Colonic mucosa (tissue), 4 donors: ENCODE results near the gene MYCBP. TPM values are rescaled to one million over a fixed set of nuclear protein-coding genes. Genes with fewer than 3 reads are reported as not detected.
A peak's percentile ranks its signal among the peaks of the same experiment; 100 is the strongest.

ENCODE experiments used
- DNase-seq: peaks from one replicate; pipeline ENCODE4 v3.0.0-alpha.2; 2020
- H3K27ac ChIP-seq: fragments of 200-600 bp; one replicate; pipeline ENCODE4 v1.8.0; 2021
- H3K27me3 ChIP-seq: fragments of 200-600 bp; one replicate; pipeline ENCODE4 v1.8.0; 2021
- H3K36me3 ChIP-seq: fragments of 200-600 bp; one replicate; pipeline ENCODE4 v1.8.0; 2021
- H3K4me1 ChIP-seq: fragments of 200-600 bp; one replicate; pipeline ENCODE4 v1.8.0; 2021; ENCODE audit warnings: mild to moderate bottlenecking
- H3K4me3 ChIP-seq: fragments of 200-600 bp; one replicate; pipeline ENCODE4 v1.8.0; 2021
- H3K9ac ChIP-seq, 2 donors: one replicate each; pipeline ENCODE4 v1.7.0; 2013; ENCODE audit warnings: control low read depth in 2 of 2, low read depth in 2 of 2, low read length in 2 of 2
- H3K9me3 ChIP-seq: fragments of 200-600 bp; one replicate; pipeline ENCODE4 v1.8.0; 2021
- CTCF ChIP-seq: fragments of 200-600 bp; IDR thresholded peaks from one replicate; pipeline ENCODE4 v1.8.0; 2022; ENCODE audit warnings: antibody characterized with exemption, mild to moderate bottlenecking
- intact Hi-C: fragments of 100-400 bp; cut with DNase I; formaldehyde crosslinking; loops from one replicate; pipeline ENCODE4 v1.14.1; 2022
- total RNA-seq, 2 donors: library from RNA; stranded (reverse); fragmentation: NEBNext Ultra II Directional in 1 of 2; extraction: Animal tissue kit (Norgen Biotek cat#: 25700) in 1 of 2; gene quantifications; one replicate each; pipeline ENCODE4 v1.2.1, GENCODE V29; 2021
- donor health status: healthy.
- donor health status: DM: no; HTN: no; CAD: no.
- donor health status: DM: no; HTN: no; CAD: no.

The MYCBP gene
- total RNA-seq, 2 donors from 2014 or later: 42.0 to 55.1 TPM

- H3K4me3 ChIP-seq: no peak overlapping the region
- intact Hi-C loops: no loop called here
- H3K4me1 ChIP-seq: no peaks in the 10 kb centered on the region
- H3K27ac ChIP-seq: no peak overlapping the region
- TF ChIP-seq CTCF: no peak
- H3K36me3 ChIP-seq: no peaks in the 10 kb centered on the region
- no peaks in the 10 kb centered on the region for H3K9me3 ChIP-seq
- no peak overlapping the region for H3K9ac ChIP-seq
- no peaks in the 10 kb centered on the region for H3K27me3 ChIP-seq
- no peak for DNase-seq
These were observed 5.9 kb downstream of the MYCBP start for GRCh38 chr1:38867208-38867607.

- no peaks in the 10 kb centered on the region for H3K36me3 ChIP-seq
- H3K9ac ChIP-seq: no peak overlapping the region
- intact Hi-C loops: no loop called here
- DNase-seq: no peak
- TF ChIP-seq CTCF: no peak
- H3K27me3 ChIP-seq: no peaks in the 10 kb centered on the region
- H3K9me3 ChIP-seq: no peaks in the 10 kb centered on the region
- H3K4me1 ChIP-seq: no peaks in the 10 kb centered on the region
- no peak overlapping the region for H3K4me3 ChIP-seq
- H3K27ac ChIP-seq: no peak overlapping the region
These were observed 7.9 kb downstream of the MYCBP start for GRCh38 chr1:38865112-38865715.

- TF ChIP-seq CTCF: no peak
- DNase-seq: no peak
- H3K27me3 ChIP-seq: no peaks in the 10 kb centered on the region
- intact Hi-C loops: no loop called here
- H3K36me3 ChIP-seq: no peaks in the 10 kb centered on the region
- no peak overlapping the region for H3K27ac ChIP-seq
- no peaks in the 10 kb centered on the region for H3K9me3 ChIP-seq
- H3K4me3 ChIP-seq: peak overlapping the region; percentile 63
- peaks cover 9% of the 10 kb centered on the region for H3K4me1 ChIP-seq
- peak overlapping the region; percentile 81 to 86 for H3K9ac ChIP-seq
These were observed 12.7 kb downstream of the MYCBP start for GRCh38 chr1:38860454-38860795.

- peak within 1 kb of the TSS; percentile 81 to 93 for H3K9ac ChIP-seq
- H3K4me1 ChIP-seq: peaks cover 9% of the 10 kb centered on the region
- H3K4me3 ChIP-seq: peak within 1 kb of the TSS; percentile 63
- no peaks in the 10 kb centered on the region for H3K27me3 ChIP-seq
- no peaks in the 10 kb centered on the region for H3K36me3 ChIP-seq
- intact Hi-C loops: loop anchor here (10.0 kb wide), 1 partner anchor 225 kb away; no protein-coding TSS in a partner anchor
- DNase-seq: peak; percentile 100
- TF ChIP-seq CTCF: no peak
- H3K27ac ChIP-seq: peak within 1 kb of the TSS; percentile 87
- H3K9me3 ChIP-seq: no peaks in the 10 kb centered on the region
These were observed 13.3 kb downstream of the MYCBP start, which contains the start of gene RRAGC for GRCh38 chr1:38859561-38860453. Gene RRAGC, minus strand, starts transcription at chr1:38859772. Its CDS starts 126 bp downstream, at chr1:38859646.

- H3K4me1 ChIP-seq: peaks cover 9% of the 10 kb centered on the region
- DNase-seq: peak; percentile 73
- intact Hi-C loops: loop anchor here (10.0 kb wide), 1 partner anchor 226 kb away; no protein-coding TSS in a partner anchor
These were observed 14.2 kb downstream of the MYCBP start for GRCh38 chr1:38858833-38859560.

More at GRCh38 chr1:38858833-38859560, 14.2 kb downstream of the MYCBP start:
- Histone ChIP-seq H3K36me3 (no peaks in the 10 kb centered on the region), H3K27ac (peak overlapping the region; percentile 87), H3K9me3 (no peaks in the 10 kb centered on the region), H3K4me3 (peak overlapping the region; percentile 63), H3K9ac (peak overlapping the region; percentile 77 to 93), H3K27me3 (no peaks in the 10 kb centered on the region)
- no peak for TF ChIP-seq CTCF
